Caco-2 (cell line): ENCODE results near the gene WDR44. TPM values are rescaled to one million over a fixed set of nuclear protein-coding genes. Genes with fewer than 3 reads are reported as not detected.

Experiments
- BruUV-seq: library from RNA; stranded (reverse); fragments of 400-500 nt; replicated peaks from 2 replicates; lab custom pipeline; 2021; lab: Mats Ljungman, UMichigan
- CTCF ChIA-PET: fragments of 300-600 bp; sonication (Branson Sonifier 250); formaldehyde crosslinking; loops from one replicate; lab custom pipeline; 2022; ENCODE audit warnings: antibody characterized with exemption; lab: Charles Lee
- POLR2A ChIA-PET: fragments of 300-600 bp; sonication (Branson Sonifier 250); formaldehyde crosslinking; loops from one replicate; lab custom pipeline; 2022; ENCODE audit warnings: antibody characterized with exemption; lab: Charles Lee
- DNase-seq, 2 experiments: peaks; one replicate each; pipeline versions ENCODE4 v3.0.0 to v3.0.0-alpha.2; 2020 to 2022
- H3K27me3 ChIP-seq: replicated peaks from 2 replicates; pipeline ENCODE4 v1.6.0; 2011; ENCODE audit warnings: low read length; ENCODE audit not compliant: control insufficient read depth, insufficient read depth
- H3K36me3 ChIP-seq: 2 replicates; pipeline ENCODE4 v1.5.1; 2011; ENCODE audit warnings: low read length; ENCODE audit not compliant: control insufficient read depth, insufficient read depth
- H3K4me1 ChIP-seq: fragments of 250-450 bp; sonication (Bioruptor Pico); 2 replicates; pipeline ENCODE4 v1.5.1; 2020; ENCODE audit warnings: mild to moderate bottlenecking
- H3K4me3 ChIP-seq: 2 replicates; pipeline ENCODE4 v1.5.1; 2011; ENCODE audit warnings: low read depth, mild to moderate bottlenecking, control low read depth, low read length
- H3K9me3 ChIP-seq: fragments of 250-450 bp; sonication (Bioruptor Pico); 2 replicates; pipeline ENCODE4 v1.5.1; 2020; ENCODE audit warnings: mild to moderate bottlenecking, moderate library complexity
- H3K27ac Mint-ChIP-seq: one replicate; pipeline ENCODE4 v1.8.0; 2022; ENCODE audit warnings: mixed read lengths; ENCODE audit not compliant: unreplicated experiment
- H3K27me3 Mint-ChIP-seq: one replicate; pipeline ENCODE4 v1.8.0; 2022; ENCODE audit warnings: mixed read lengths; ENCODE audit not compliant: insufficient read depth, unreplicated experiment
- H3K36me3 Mint-ChIP-seq: one replicate; pipeline ENCODE4 v1.8.0; 2022; ENCODE audit warnings: mild to moderate bottlenecking, mixed read lengths; ENCODE audit not compliant: insufficient read depth, unreplicated experiment
- H3K4me1 Mint-ChIP-seq: one replicate; pipeline ENCODE4 v1.8.0; 2022; ENCODE audit warnings: low read depth, mixed read lengths; ENCODE audit not compliant: unreplicated experiment
- H3K4me3 Mint-ChIP-seq: one replicate; pipeline ENCODE4 v1.8.0; 2022; ENCODE audit warnings: mild to moderate bottlenecking, moderate library complexity, mixed read lengths; ENCODE audit not compliant: unreplicated experiment
- H3K9me3 Mint-ChIP-seq: one replicate; pipeline ENCODE4 v1.8.0; 2022; ENCODE audit warnings: mixed read lengths; ENCODE audit not compliant: unreplicated experiment
- intact Hi-C: fragments of 100-400 bp; cut with micrococcal nuclease; formaldehyde crosslinking; loops from one replicate; pipeline ENCODE4 v1.10.0; 2022; ENCODE audit not compliant: unreplicated experiment
- total RNA-seq: library from RNA; stranded (reverse); gene quantifications from 2 replicates; pipeline ENCODE4 v1.2.3, GENCODE V29; 2022
- TF ChIP-seq, protein P1 (sequence below), 2 experiments: fragments of 200-600 bp in 1 of 2; IDR thresholded peaks; 1 replicate in 1 of 2; 2 replicates in 1 of 2; pipeline versions ENCODE4 v1.5.1 to v1.8.0; 2011 to 2022; ENCODE audit warnings: antibody characterized with exemption in 1 of 2, control low read depth in 1 of 2, inconsistent platforms in 1 of 2, low read depth in 1 of 2, low read length in 1 of 2, mild to moderate bottlenecking in 1 of 2, moderate library complexity in 1 of 2; ENCODE audit not compliant: insufficient read depth in 1 of 2, severe bottlenecking in 1 of 2, unreplicated experiment in 1 of 2

The WDR44 gene
- total RNA-seq, 1 experiment from 2014 or later: 9.9 TPM

DNA sequence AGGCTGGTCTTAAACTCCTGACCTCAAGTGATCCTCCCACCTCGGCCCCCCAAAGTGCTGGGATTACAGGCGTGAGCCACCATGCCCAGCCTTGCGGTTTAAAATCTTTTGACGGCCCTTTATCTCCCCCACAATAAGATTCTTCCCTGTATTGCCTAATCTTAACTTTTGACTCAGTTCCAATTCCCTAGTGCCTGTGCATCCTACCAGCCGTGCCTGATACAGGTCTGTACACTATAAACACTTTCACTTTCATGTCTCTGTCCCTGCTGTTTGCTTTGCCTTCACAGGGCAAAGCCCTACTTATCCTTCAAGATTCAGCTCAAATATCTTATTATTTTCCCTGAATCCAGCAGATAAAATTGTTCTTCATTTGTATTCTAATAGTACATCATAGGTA, 74.6 kb downstream of the WDR44 start:
- ChIA-PET CTCF (no interaction called here), POLR2A (no interaction called here)
- Histone ChIP-seq H3K27me3 (no peaks in the 10 kb centered on the region), H3K9me3 (no peaks in the 10 kb centered on the region), H3K4me3 (no peak overlapping the region), H3K36me3 (no peaks in the 10 kb centered on the region), H3K4me1 (no peaks in the 10 kb centered on the region)
- TF ChIP-seq, protein P1, sequence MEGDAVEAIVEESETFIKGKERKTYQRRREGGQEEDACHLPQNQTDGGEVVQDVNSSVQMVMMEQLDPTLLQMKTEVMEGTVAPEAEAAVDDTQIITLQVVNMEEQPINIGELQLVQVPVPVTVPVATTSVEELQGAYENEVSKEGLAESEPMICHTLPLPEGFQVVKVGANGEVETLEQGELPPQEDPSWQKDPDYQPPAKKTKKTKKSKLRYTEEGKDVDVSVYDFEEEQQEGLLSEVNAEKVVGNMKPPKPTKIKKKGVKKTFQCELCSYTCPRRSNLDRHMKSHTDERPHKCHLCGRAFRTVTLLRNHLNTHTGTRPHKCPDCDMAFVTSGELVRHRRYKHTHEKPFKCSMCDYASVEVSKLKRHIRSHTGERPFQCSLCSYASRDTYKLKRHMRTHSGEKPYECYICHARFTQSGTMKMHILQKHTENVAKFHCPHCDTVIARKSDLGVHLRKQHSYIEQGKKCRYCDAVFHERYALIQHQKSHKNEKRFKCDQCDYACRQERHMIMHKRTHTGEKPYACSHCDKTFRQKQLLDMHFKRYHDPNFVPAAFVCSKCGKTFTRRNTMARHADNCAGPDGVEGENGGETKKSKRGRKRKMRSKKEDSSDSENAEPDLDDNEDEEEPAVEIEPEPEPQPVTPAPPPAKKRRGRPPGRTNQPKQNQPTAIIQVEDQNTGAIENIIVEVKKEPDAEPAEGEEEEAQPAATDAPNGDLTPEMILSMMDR (IDR thresholded peaks at IDR 0.05; ENCODE audit: insufficient read depth in 1 of 2, low read depth in 1 of 2, low read length in 1 of 2, severe bottlenecking in 1 of 2, unreplicated experiment in 1 of 2): no peak
- Mint-ChIP-seq H3K27ac (no peak overlapping the region), H3K36me3 (peaks cover 6% of the 10 kb centered on the region), H3K4me3 (no peak overlapping the region), H3K27me3 (no peaks in the 10 kb centered on the region), H3K9me3 (no peaks in the 10 kb centered on the region), H3K4me1 (peaks cover 6% of the 10 kb centered on the region)
- intact Hi-C loops: no loop called here
- DNase-seq: no peak
- no TSS peak for BruUV-seq

GRCh38 chrX:118423558-118423957, 77.7 kb downstream of the WDR44 start:
- no peak for DNase-seq
- TF ChIP-seq, protein P1 (IDR thresholded peaks at IDR 0.05; ENCODE audit: insufficient read depth in 1 of 2, low read depth in 1 of 2, low read length in 1 of 2, severe bottlenecking in 1 of 2, unreplicated experiment in 1 of 2): no peak
- Mint-ChIP-seq H3K4me3 (no peak overlapping the region), H3K9me3 (no peaks in the 10 kb centered on the region), H3K27me3 (no peaks in the 10 kb centered on the region), H3K27ac (no peak overlapping the region), H3K4me1 (peaks cover 6% of the 10 kb centered on the region), H3K36me3 (peaks cover 6% of the 10 kb centered on the region)
- no peaks in the 10 kb centered on the region for H3K4me1 ChIP-seq
- ChIA-PET POLR2A (no interaction called here), CTCF (no interaction called here)
- no peaks in the 10 kb centered on the region for H3K27me3 ChIP-seq
- no peaks in the 10 kb centered on the region for H3K36me3 ChIP-seq
- intact Hi-C loops: no loop called here
- no peak overlapping the region for H3K4me3 ChIP-seq
- no TSS peak for BruUV-seq
- no peaks in the 10 kb centered on the region for H3K9me3 ChIP-seq

DNA sequence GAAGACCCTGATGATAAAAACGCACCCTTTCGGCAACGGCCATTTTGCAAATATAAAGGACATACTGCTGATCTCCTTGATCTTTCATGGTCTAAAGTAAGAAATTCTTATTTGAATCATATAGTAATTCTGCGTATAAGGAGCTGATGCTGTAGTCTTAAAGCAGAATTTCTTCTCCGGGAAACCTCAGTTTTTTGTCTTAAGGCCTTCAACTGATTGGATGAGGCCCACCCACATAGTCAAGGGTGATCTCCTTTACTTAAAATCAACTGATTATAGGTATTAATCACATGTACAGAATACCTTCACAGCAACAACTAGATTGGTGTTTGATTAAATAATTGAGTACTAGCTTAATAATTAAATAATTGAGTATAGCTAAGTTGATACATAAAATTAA, 86.9 kb downstream of the WDR44 start:
- CTCF ChIA-PET: no interaction called here
- intact Hi-C loops: no loop called here
- Histone ChIP-seq H3K27me3 (no peaks in the 10 kb centered on the region), H3K4me1 (no peaks in the 10 kb centered on the region), H3K36me3 (no peaks in the 10 kb centered on the region), H3K9me3 (no peaks in the 10 kb centered on the region), H3K4me3 (no peak overlapping the region)
- BruUV-seq: no TSS peak
- DNase-seq: no peak
- Mint-ChIP-seq H3K4me3 (no peak overlapping the region), H3K36me3 (peaks cover 1% of the 10 kb centered on the region), H3K27ac (no peak overlapping the region), H3K4me1 (no peaks in the 10 kb centered on the region), H3K27me3 (no peaks in the 10 kb centered on the region), H3K9me3 (no peaks in the 10 kb centered on the region)
- POLR2A ChIA-PET: no interaction called here
- TF ChIP-seq, protein P1 (IDR thresholded peaks at IDR 0.05; ENCODE audit: insufficient read depth in 1 of 2, low read depth in 1 of 2, low read length in 1 of 2, severe bottlenecking in 1 of 2, unreplicated experiment in 1 of 2): no peak
